Lung (tissue), 12 donors: ENCODE results near the gene CCNQ. TPM values are rescaled to one million over a fixed set of nuclear protein-coding genes. Genes with fewer than 3 reads are reported as not detected.

Source experiments
- ATAC-seq: fragments of 200-7000 bp; cut with Tn5 transposase; one replicate; pipeline ENCODE4 v1.9.1; 2020; ENCODE audit warnings: moderate number of reproducible peaks; ENCODE audit not compliant: insufficient read depth, low FRiP score
- DNase-seq, 3 donors: peaks; one replicate each; pipeline ENCODE4 v3.0.0-alpha.2; 2013 to 2017
- H3K27ac ChIP-seq, 2 donors: one replicate each; pipeline ENCODE4 v1.5.1; 2013; ENCODE audit warnings: mild to moderate bottlenecking in 2 of 2, moderate library complexity in 2 of 2, control low read depth in 1 of 2, inconsistent platforms in 1 of 2, low read depth in 1 of 2, low read length in 1 of 2
- H3K27me3 ChIP-seq, 3 donors: one replicate each; pipeline ENCODE4 v1.5.1; 2013; ENCODE audit warnings: low read length in 2 of 3; ENCODE audit not compliant: control insufficient read depth in 3 of 3, insufficient read depth in 3 of 3
- H3K36me3 ChIP-seq, 4 donors: one replicate each; pipeline ENCODE4 v1.5.1; 2013; ENCODE audit warnings: low read length in 4 of 4, mild to moderate bottlenecking in 1 of 4, moderate library complexity in 1 of 4; ENCODE audit not compliant: control insufficient read depth in 4 of 4, insufficient read depth in 4 of 4
- H3K4me1 ChIP-seq, 5 donors: one replicate each; pipeline ENCODE4 v1.5.1; 2013; ENCODE audit warnings: low read length in 5 of 5, mild to moderate bottlenecking in 2 of 5, moderate library complexity in 1 of 5; ENCODE audit not compliant: control insufficient read depth in 5 of 5, insufficient read depth in 5 of 5
- H3K4me3 ChIP-seq: one replicate; pipeline ENCODE4 v1.5.1; 2013; ENCODE audit warnings: mild to moderate bottlenecking, control low read depth, moderate library complexity
- H3K9ac ChIP-seq, 2 donors: one replicate each; pipeline ENCODE4 v1.5.1; 2013; ENCODE audit warnings: low read length in 2 of 2, control low read depth in 1 of 2; ENCODE audit not compliant: insufficient read depth in 1 of 2
- H3K9me3 ChIP-seq, 4 donors: one replicate each; pipeline ENCODE4 v1.5.1; 2013; ENCODE audit warnings: low read length in 3 of 4, mild to moderate bottlenecking in 1 of 4, moderate library complexity in 1 of 4; ENCODE audit not compliant: control insufficient read depth in 4 of 4, insufficient read depth in 3 of 4
- WGBS, 2 donors: extraction: QIAGEN DNeasy Blood & Tissue Kit; methylation state at CpG; one replicate each; pipeline ENCODE4 v1.1.7; 2013; 5-methylcytosine and 5-hydroxymethylcytosine counted together
- polyA plus RNA-seq, 2 donors: library from polyadenylated mRNA; stranded (reverse); fragments of 200-250 nt; gene quantifications; one replicate each; pipeline ENCODE4 v1.2.1, GENCODE V29; 2013
- total RNA-seq, 2 donors: library from RNA; depleted of rRNA in 1 of 2; stranded (reverse); fragments of >200 nt in 1 of 2; gene quantifications; one replicate each; pipeline ENCODE4 v1.2.1, GENCODE V29; 2014 to 2021
- TF ChIP-seq, protein P1 (sequence below): IDR thresholded peaks from 2 replicates; pipeline ENCODE4 v1.5.1; 2012; ENCODE audit warnings: mild to moderate bottlenecking; ENCODE audit errors: control extremely low read depth, extremely low read depth
- donor health status: control.
- donor health status: control.
- donor health status: Bipolar disorder and iron deficiency.
- donor health status: healthy.
- donor health status: DM: yes; HTN: yes; CAD: no.

The CCNQ gene
- total and polyA plus RNA-seq, 4 donors: 14.2 to 46.4 (median 24.9) TPM

DNA sequence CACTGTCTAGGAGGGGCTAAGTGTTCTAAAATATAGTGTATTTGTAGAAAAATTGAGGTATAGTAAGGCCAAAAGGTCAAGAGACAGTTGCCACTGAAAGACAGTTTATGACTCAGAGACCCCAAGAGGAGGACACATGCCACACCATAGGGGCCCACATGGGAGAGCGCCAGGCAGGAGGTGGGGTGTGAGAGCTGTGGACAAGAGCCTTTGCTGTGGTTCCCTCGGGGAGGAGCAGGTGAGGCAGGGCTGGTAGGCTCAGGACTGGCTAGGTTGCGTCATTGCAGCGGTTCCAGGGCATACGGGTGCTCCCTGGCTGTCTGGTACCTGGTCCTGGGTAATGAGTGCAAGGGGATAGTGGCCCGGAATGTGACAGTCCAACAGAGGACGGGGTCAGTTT is 37.6 kb downstream of the CCNQ start:
- 68 to 75% methylated on average over 7 of the region's 7 CpGs for WGBS, 2 donors
- Histone ChIP-seq H3K36me3 (no peaks in the 10 kb centered on the region), H3K9ac (no peak overlapping the region), H3K27me3 (no peaks in the 10 kb centered on the region), H3K4me3 (no peak overlapping the region), H3K4me1 (no peaks in the 10 kb centered on the region), H3K9me3 (peaks cover 0 to 2% (median 0%) of the 10 kb centered on the region in 4 donors), H3K27ac (no peak overlapping the region)
- DNase-seq (no peak), ATAC-seq (no peak)
- TF ChIP-seq, protein P1, sequence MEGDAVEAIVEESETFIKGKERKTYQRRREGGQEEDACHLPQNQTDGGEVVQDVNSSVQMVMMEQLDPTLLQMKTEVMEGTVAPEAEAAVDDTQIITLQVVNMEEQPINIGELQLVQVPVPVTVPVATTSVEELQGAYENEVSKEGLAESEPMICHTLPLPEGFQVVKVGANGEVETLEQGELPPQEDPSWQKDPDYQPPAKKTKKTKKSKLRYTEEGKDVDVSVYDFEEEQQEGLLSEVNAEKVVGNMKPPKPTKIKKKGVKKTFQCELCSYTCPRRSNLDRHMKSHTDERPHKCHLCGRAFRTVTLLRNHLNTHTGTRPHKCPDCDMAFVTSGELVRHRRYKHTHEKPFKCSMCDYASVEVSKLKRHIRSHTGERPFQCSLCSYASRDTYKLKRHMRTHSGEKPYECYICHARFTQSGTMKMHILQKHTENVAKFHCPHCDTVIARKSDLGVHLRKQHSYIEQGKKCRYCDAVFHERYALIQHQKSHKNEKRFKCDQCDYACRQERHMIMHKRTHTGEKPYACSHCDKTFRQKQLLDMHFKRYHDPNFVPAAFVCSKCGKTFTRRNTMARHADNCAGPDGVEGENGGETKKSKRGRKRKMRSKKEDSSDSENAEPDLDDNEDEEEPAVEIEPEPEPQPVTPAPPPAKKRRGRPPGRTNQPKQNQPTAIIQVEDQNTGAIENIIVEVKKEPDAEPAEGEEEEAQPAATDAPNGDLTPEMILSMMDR: no peak

DNA sequence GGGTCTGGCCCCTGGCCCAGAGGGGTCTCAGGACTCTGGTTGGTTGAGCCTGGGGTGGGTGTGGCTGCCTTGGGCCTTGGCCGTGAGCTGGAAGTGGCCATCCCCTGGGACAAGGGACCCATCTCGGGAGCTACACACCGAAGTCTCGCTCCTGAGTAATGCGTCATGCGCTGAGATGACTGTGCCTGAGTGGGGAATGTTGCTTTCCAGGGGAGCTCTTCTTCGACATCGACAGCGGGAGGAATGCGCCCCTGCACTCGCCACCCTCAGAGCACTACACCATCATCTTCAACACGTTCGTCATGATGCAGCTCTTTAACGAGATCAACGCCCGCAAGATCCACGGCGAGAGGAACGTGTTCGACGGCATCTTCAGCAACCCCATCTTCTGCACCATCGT is 38.5 kb downstream of the CCNQ start:
- Histone ChIP-seq H3K9me3 (peaks cover 0 to 2% (median 0%) of the 10 kb centered on the region in 4 donors), H3K27ac (no peak overlapping the region), H3K4me1 (no peaks in the 10 kb centered on the region), H3K36me3 (no peaks in the 10 kb centered on the region), H3K27me3 (no peaks in the 10 kb centered on the region), H3K4me3 (no peak overlapping the region), H3K9ac (no peak overlapping the region)
- 88 to 90% methylated on average over 21 to 22 of the region's 22 CpGs for WGBS, 2 donors
- no peak for ATAC-seq
- DNase-seq: no peak
- TF ChIP-seq, protein P1: no peak

DNA sequence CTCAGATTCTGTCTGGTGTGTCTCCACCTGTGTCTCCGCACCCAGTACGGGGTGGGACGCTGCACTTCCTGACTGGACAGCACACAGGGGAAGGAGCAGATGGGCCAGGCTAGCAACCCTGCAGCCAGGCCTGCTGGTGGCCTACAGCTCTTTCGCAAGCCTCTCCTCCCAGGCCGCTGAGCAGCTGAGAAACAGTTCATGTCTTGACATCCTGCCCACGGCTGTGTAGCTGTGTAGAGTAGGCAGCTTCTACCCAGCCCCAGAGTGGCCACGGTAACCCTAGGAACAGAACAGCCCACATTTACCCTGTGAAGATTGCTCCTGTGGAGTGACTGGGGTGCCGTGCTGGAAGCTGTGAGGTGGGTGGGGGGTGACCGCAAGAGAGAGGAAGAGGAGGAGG is 38.9 kb downstream of the CCNQ start:
- peak in 2 of 3 donors; percentile 11 to 39 for DNase-seq
- Histone ChIP-seq H3K9me3 (peaks cover 0 to 2% (median 0%) of the 10 kb centered on the region in 4 donors), H3K4me3 (no peak overlapping the region), H3K27ac (no peak overlapping the region), H3K36me3 (no peaks in the 10 kb centered on the region), H3K4me1 (no peaks in the 10 kb centered on the region), H3K9ac (no peak overlapping the region), H3K27me3 (no peaks in the 10 kb centered on the region)
- TF ChIP-seq, protein P1: no peak
- no peak for ATAC-seq
- WGBS, 2 donors: 14 to 54% methylated on average over 6 to 9 of the region's 9 CpGs

DNA sequence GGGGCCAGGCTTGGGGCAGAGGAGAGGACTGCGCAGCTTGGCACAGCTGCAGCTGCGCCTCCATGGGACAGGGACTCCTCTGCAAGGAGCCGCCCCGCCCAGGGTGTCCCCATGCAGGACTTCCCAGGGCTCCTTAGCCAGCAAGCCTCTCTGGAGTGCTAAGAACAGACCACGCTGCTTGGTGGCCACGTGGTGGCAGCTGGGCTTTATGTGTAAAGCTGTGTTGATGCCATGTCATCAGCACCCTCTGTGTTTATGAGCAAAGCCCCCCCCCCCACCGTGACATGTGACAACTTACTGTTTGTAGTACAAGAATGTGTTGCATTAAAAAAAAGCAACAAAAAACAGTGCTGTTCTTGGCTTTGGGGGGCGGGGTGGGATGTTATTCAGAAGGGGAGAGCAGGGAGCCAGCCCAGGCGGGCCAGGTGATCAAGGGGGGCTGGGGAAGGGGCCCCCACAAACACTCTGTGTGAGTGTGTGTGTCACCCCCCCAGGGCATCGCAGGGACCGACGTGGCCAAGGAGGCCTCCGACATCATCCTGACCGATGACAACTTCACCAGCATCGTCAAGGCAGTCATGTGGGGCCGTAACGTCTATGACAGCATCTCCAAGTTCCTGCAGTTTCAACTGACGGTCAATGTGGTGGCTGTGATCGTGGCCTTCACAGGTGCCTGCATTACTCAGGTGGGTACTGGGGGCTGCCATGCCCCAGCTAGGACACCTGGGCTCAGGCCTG is 41.2 kb downstream of the CCNQ start:
- TF ChIP-seq, protein P1: no peak
- no peak overlapping the region for H3K9ac ChIP-seq
- H3K27ac ChIP-seq: no peak overlapping the region
- no peaks in the 10 kb centered on the region for H3K27me3 ChIP-seq
- no peaks in the 10 kb centered on the region for H3K4me1 ChIP-seq
- H3K36me3 ChIP-seq: no peaks in the 10 kb centered on the region
- ATAC-seq (no peak), DNase-seq (peak in 2 of 3 donors; percentile 9 to 29)
- H3K9me3 ChIP-seq: peaks cover 0 to 1% (median 0%) of the 10 kb centered on the region in 4 donors
- H3K4me3 ChIP-seq: no peak overlapping the region
- 81 to 85% methylated on average over 19 of the region's 19 CpGs for whole genome bisulfite sequencing, 2 donors
